Cardiac muscle cell (in vitro differentiated cells and primary cell): ENCODE measurements around the gene SLC39A6. TPM values are rescaled to one million over a fixed set of nuclear protein-coding genes. Genes with fewer than 3 reads are reported as not detected.

Experiments used
- DNase-seq, 2 donors: peaks; one replicate each; pipeline versions ENCODE4 v3.0.0 to v3.0.0-alpha.2; 2010 to 2017; ENCODE audit warnings: low read depth in 1 of 2, low spot score in 1 of 2
- H3K27ac ChIP-seq: fragments of 200-600 bp; sonication (generic); 2 replicates; pipeline ENCODE4 v1.5.1; 2016
- H3K27me3 ChIP-seq: fragments of 200-600 bp; sonication (generic); 2 replicates; pipeline ENCODE4 v1.6.0; 2016; ENCODE audit warnings: control low read depth
- H3K36me3 ChIP-seq: fragments of 200-600 bp; sonication (generic); 2 replicates; pipeline ENCODE4 v1.5.1; 2016; ENCODE audit warnings: control low read depth
- H3K4me1 ChIP-seq: fragments of 200-600 bp; sonication (generic); 2 replicates; pipeline ENCODE4 v1.8.1; 2017; ENCODE audit warnings: low read depth, mild to moderate bottlenecking, mixed run types
- H3K4me3 ChIP-seq: fragments of 200-600 bp; sonication (generic); 2 replicates; pipeline ENCODE4 v1.5.1; 2016; ENCODE audit warnings: mild to moderate bottlenecking
- H3K9me3 ChIP-seq: fragments of 200-600 bp; sonication (generic); 2 replicates; pipeline ENCODE4 v1.5.1; 2017; ENCODE audit warnings: low read depth, mild to moderate bottlenecking, control low read depth
- CTCF ChIP-seq: IDR thresholded peaks from 2 replicates; pipeline ENCODE4 v1.5.1; 2012; ENCODE audit warnings: low read depth, mild to moderate bottlenecking, low read length
- polyA plus RNA-seq: library from polyadenylated mRNA; unstranded; fragments of >200 nt; fragmentation: Nextera tagmentation; extraction: Ambion mirVana; gene quantifications from 2 replicates; pipeline ENCODE4 v1.2.1, GENCODE V29; 2016
- total RNA-seq: library from RNA; depleted of rRNA; stranded (reverse); fragments of >200 nt; gene quantifications from 2 replicates; pipeline ENCODE4 v1.2.3, GENCODE V29; 2016

SLC39A6 gene
- total and polyA plus RNA-seq, 2 experiments from 2014 or later = 24.1 to 33.7 TPM

GRCh38 chr18:36149514-36150289, 20.6 kb upstream of the SLC39A6 start:
- no peaks in the 10 kb centered on the region for H3K27me3 ChIP-seq
- no peak for DNase-seq
- no peak for TF ChIP-seq CTCF
- H3K4me3 ChIP-seq = no peak overlapping the region
- no peaks in the 10 kb centered on the region for H3K4me1 ChIP-seq
- H3K9me3 ChIP-seq = no peaks in the 10 kb centered on the region
- H3K36me3 ChIP-seq = peaks cover 31% of the 10 kb centered on the region
- H3K27ac ChIP-seq = no peak overlapping the region

GRCh38 chr18:36143391-36143790, 14.3 kb upstream of the SLC39A6 start:
- Histone ChIP-seq H3K36me3 (peaks cover 56% of the 10 kb centered on the region), H3K27me3 (no peaks in the 10 kb centered on the region), H3K4me1 (no peaks in the 10 kb centered on the region), H3K27ac (no peak overlapping the region), H3K9me3 (no peaks in the 10 kb centered on the region), H3K4me3 (no peak overlapping the region)
- TF ChIP-seq CTCF = no peak
- no peak for DNase-seq

GRCh38 chr18:36142751-36143150, 13.6 kb upstream of the SLC39A6 start:
- Histone ChIP-seq H3K9me3 (no peaks in the 10 kb centered on the region), H3K27ac (no peak overlapping the region), H3K4me1 (no peaks in the 10 kb centered on the region), H3K27me3 (no peaks in the 10 kb centered on the region), H3K4me3 (no peak overlapping the region), H3K36me3 (peaks cover 63% of the 10 kb centered on the region)
- TF ChIP-seq CTCF = no peak
- no peak for DNase-seq

- no peak for TF ChIP-seq CTCF
- Histone ChIP-seq H3K4me3 (no peak overlapping the region), H3K4me1 (no peaks in the 10 kb centered on the region), H3K27ac (no peak overlapping the region), H3K9me3 (no peaks in the 10 kb centered on the region), H3K36me3 (peaks cover 64% of the 10 kb centered on the region), H3K27me3 (no peaks in the 10 kb centered on the region)
- no peak for DNase-seq
Measured at GRCh38 chr18:36141576-36141975, 12.4 kb upstream of the SLC39A6 start.

- Histone ChIP-seq H3K4me1 (no peaks in the 10 kb centered on the region), H3K36me3 (peaks cover 53% of the 10 kb centered on the region), H3K9me3 (no peaks in the 10 kb centered on the region), H3K4me3 (no peak overlapping the region), H3K27me3 (no peaks in the 10 kb centered on the region), H3K27ac (no peak overlapping the region)
- no peak for DNase-seq
- no peak for TF ChIP-seq CTCF
Measured at GRCh38 chr18:36139245-36139644, 10.1 kb upstream of the SLC39A6 start.
